ENCODE measurements around the gene MAD1L1. TPM values are rescaled to one million over a fixed set of nuclear protein-coding genes. Genes with fewer than 3 reads are reported as not detected.

Gene MAD1L1
- total and polyA plus RNA-seq, 2 of the 8 experiments (the other 6 are each of a cell fraction or from before 2014, with no cell fraction given) = 40.4 to 44.6 TPM

DNA sequence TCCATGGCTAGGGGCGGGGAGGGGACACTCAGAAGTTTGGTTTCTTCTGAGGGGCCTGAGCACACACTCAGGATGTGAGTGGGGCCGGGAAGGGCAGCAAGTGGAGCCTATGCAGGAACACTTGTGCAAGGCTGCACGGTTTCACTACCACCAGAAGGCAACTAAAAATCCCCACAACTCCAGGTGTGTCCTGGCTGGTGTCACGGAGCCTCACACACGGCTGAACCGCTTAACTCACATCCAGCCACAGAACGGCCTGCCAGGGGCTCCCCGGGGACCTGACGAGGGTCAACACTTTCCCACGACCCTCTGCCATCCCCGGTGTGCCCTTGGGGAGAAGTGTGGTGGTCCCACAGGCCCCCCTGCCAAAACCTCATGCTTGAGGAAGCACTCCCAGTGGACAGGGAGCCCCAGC is 388.8 kb downstream of the MAD1L1 start (continued):
- no peak for TF ChIP-seq CHD2 (IDR thresholded peaks at IDR 0.05; ENCODE audit: low read length)
- TF ChIP-seq MAFK (IDR thresholded peaks at IDR 0.05; ENCODE audit: low read depth, low read length) = no peak
- TF ChIP-seq CBX8 (IDR thresholded peaks at IDR 0.05; ENCODE audit: borderline replicate concordance, low read depth, low read length) = no peak
